Motor neuron (in vitro differentiated cells): ENCODE results near the gene FAHD1. TPM values are rescaled to one million over a fixed set of nuclear protein-coding genes. Genes with fewer than 3 reads are reported as not detected.

ENCODE experiments used
- ATAC-seq, 8 experiments: fragments of 200-7000 bp; cut with Tn5 transposase; replicated peaks in 6 of 8; 2 replicates each; pipeline ENCODE4 v1.8.0; 2021; ENCODE audit warnings: mild to moderate bottlenecking in 8 of 8, moderate library complexity in 8 of 8
- H3K27ac ChIP-seq, 2 donors: fragments of 250-450 bp; sonication (Bioruptor Pico); 2 replicates each; pipeline ENCODE4 v1.9.0; 2021; ENCODE audit warnings: antibody characterized with exemption in 2 of 2, mild to moderate bottlenecking in 2 of 2, moderate library complexity in 1 of 2
- H3K4me1 ChIP-seq, 2 donors: fragments of 250-450 bp; sonication (Bioruptor Pico); replicated peaks in 1 of 2; 2 replicates each; pipeline ENCODE4 v1.6.1; 2021; ENCODE audit warnings: antibody characterized with exemption in 2 of 2, mild to moderate bottlenecking in 2 of 2, moderate library complexity in 1 of 2
- H3K4me3 ChIP-seq, 5 donors: fragments of 250-450 bp; sonication (Bioruptor Pico); 2 replicates each; pipeline ENCODE4 v1.9.0; 2021; ENCODE audit warnings: antibody characterized with exemption in 5 of 5, mild to moderate bottlenecking in 5 of 5, moderate library complexity in 4 of 5
- WGBS, 10 experiments: fragments of 450-650 bp; shearing (Covaris generic); methylation state at CpG; one replicate each; pipeline ENCODE4 v1.0.0; 2022; 5-methylcytosine and 5-hydroxymethylcytosine counted together
- in situ Hi-C, 9 experiments: fragments of 400-800 bp; cut with MboI; loops; one replicate each; pipeline ENCODE4 v1.15.0; 2021; ENCODE audit warnings: low sequenced_read_pairs in 9 of 9, low pct_unique_long_range_greater_than_20kb in 2 of 9; ENCODE audit not compliant: unreplicated experiment in 9 of 9
- total RNA-seq, 8 experiments: library from RNA; unstranded; fragments of 300-600 nt; gene quantifications; 2 replicates each; pipeline versions ENCODE4 v1.2.3 to v1.2.4, GENCODE V29; 2022

The FAHD1 gene
- total RNA-seq, 8 experiments from 2014 or later: 25.1 to 62.0 (median 30.8) TPM

- ATAC-seq: peak in 6 of 8 experiments; percentile 38 to 100 (median 82)
- no peaks in the 10 kb centered on the region for H3K4me1 ChIP-seq
- H3K4me3 ChIP-seq: no peak overlapping the region
- no peak overlapping the region for H3K27ac ChIP-seq
- in situ Hi-C loops: no loop called here
- WGBS, 10 experiments: 0 to 69% (median 42%) methylated on average over 2 to 11 of the region's 17 CpGs; no CpG with 5 or more reads in 1 of the 10 experiments
These were observed 14.3 kb upstream of the FAHD1 start for GRCh38 chr16:1812732-1813163.

- in situ Hi-C loops: no loop called here
- Histone ChIP-seq H3K27ac (no peak overlapping the region), H3K4me1 (no peaks in the 10 kb centered on the region), H3K4me3 (no peak overlapping the region)
- WGBS, 10 experiments: 83 to 96% (median 94%) methylated on average over 3 to 8 of the region's 11 CpGs; no CpG with 5 or more reads in 4 of the 10 experiments
- ATAC-seq: no peak
These were observed 11.5 kb upstream of the FAHD1 start for GRCh38 chr16:1815461-1815860.

- H3K27ac ChIP-seq: no peak overlapping the region
- peak in 2 of 8 experiments; percentile 11 to 13 for ATAC-seq
- in situ Hi-C loops: no loop called here
- no peak overlapping the region for H3K4me3 ChIP-seq
- H3K4me1 ChIP-seq: no peaks in the 10 kb centered on the region
- WGBS, 10 experiments: 81 to 100% (median 91%) methylated on average over 1 to 16 of the region's 40 CpGs; no CpG with 5 or more reads in 6 of the 10 experiments
These were observed 10.4 kb upstream of the FAHD1 start for GRCh38 chr16:1816396-1817275.

- 93 to 100% methylated on average over 1 to 6 of the region's 9 CpGs; no CpG with 5 or more reads in 8 of the 10 experiments for WGBS, 10 experiments
- in situ Hi-C loops: no loop called here
These were observed 9.8 kb upstream of the FAHD1 start for GRCh38 chr16:1817276-1817589.

GRCh38 chr16:1817716-1818115 is 9.3 kb upstream of the FAHD1 start:
- in situ Hi-C loops: no loop called here
- WGBS, 10 experiments: 80% methylated on average over 4 of the region's 17 CpGs; no CpG with 5 or more reads in 9 of the 10 experiments

More at GRCh38 chr16:1817276-1817589, 9.8 kb upstream of the FAHD1 start:
- no peaks in the 10 kb centered on the region for H3K4me1 ChIP-seq
- ATAC-seq: peak in 1 of 8 experiments; percentile 2
- H3K4me3 ChIP-seq: no peak overlapping the region
- H3K27ac ChIP-seq: no peak overlapping the region

GRCh38 chr16:1818204-1818872 is 8.7 kb upstream of the FAHD1 start:
- peak in 3 of 8 experiments; percentile 21 to 26 (median 22) for ATAC-seq
- no peak overlapping the region for H3K4me3 ChIP-seq
- 80 to 100% (median 100%) methylated on average over 1 to 11 of the region's 27 CpGs; no CpG with 5 or more reads in 7 of the 10 experiments for WGBS, 10 experiments
- in situ Hi-C loops: no loop called here
- H3K4me1 ChIP-seq: no peaks in the 10 kb centered on the region
- H3K27ac ChIP-seq: no peak overlapping the region

More at GRCh38 chr16:1817716-1818115, 9.3 kb upstream of the FAHD1 start:
- Histone ChIP-seq H3K27ac (no peak overlapping the region), H3K4me3 (no peak overlapping the region), H3K4me1 (no peaks in the 10 kb centered on the region)
- peak in 3 of 8 experiments; percentile 6 to 14 (median 13) for ATAC-seq

- in situ Hi-C loops: no loop called here
- H3K4me3 ChIP-seq: no peak overlapping the region
These were observed 8.0 kb upstream of the FAHD1 start for GRCh38 chr16:1818873-1819525.

GRCh38 chr16:1819611-1820010 is 7.4 kb upstream of the FAHD1 start:
- WGBS, 10 experiments: 51 to 100% (median 95%) methylated on average over 1 to 6 of the region's 15 CpGs; no CpG with 5 or more reads in 5 of the 10 experiments
- Histone ChIP-seq H3K4me1 (no peaks in the 10 kb centered on the region), H3K27ac (no peak overlapping the region), H3K4me3 (no peak overlapping the region)
- in situ Hi-C loops: no loop called here
- ATAC-seq: no peak

More at GRCh38 chr16:1818873-1819525, 8.0 kb upstream of the FAHD1 start:
- Histone ChIP-seq H3K27ac (no peak overlapping the region), H3K4me1 (no peaks in the 10 kb centered on the region)
- ATAC-seq: peak in 2 of 8 experiments; percentile 2
- 80 to 100% (median 90%) methylated on average over 1 to 5 of the region's 35 CpGs; no CpG with 5 or more reads in 5 of the 10 experiments for WGBS, 10 experiments

GRCh38 chr16:1820096-1820945 is 6.7 kb upstream of the FAHD1 start:
- Histone ChIP-seq H3K27ac (no peak overlapping the region), H3K4me1 (peaks cover under 1 to 3% of the 10 kb centered on the region in 2 donors), H3K4me3 (no peak overlapping the region)
- in situ Hi-C loops: no loop called here
- 51 to 100% (median 91%) methylated on average over 2 to 7 of the region's 25 CpGs; no CpG with 5 or more reads in 6 of the 10 experiments for WGBS, 10 experiments
- no peak for ATAC-seq

GRCh38 chr16:1820946-1821290 is 6.1 kb upstream of the FAHD1 start:
- Histone ChIP-seq H3K4me3 (no peak overlapping the region), H3K4me1 (peaks cover 6 to 9% of the 10 kb centered on the region in 2 donors), H3K27ac (no peak overlapping the region)
- no peak for ATAC-seq
- WGBS, 10 experiments: 90 to 100% methylated on average over 2 of the region's 12 CpGs; no CpG with 5 or more reads in 8 of the 10 experiments
- in situ Hi-C loops: no loop called here

- Histone ChIP-seq H3K4me3 (no peak overlapping the region), H3K27ac (no peak overlapping the region), H3K4me1 (peaks cover 6 to 9% of the 10 kb centered on the region in 2 donors)
- in situ Hi-C loops: no loop called here
- no peak for ATAC-seq
- WGBS, 10 experiments: 69 to 100% (median 82%) methylated on average over 1 to 13 of the region's 24 CpGs; no CpG with 5 or more reads in 3 of the 10 experiments
These were observed 5.0 kb upstream of the FAHD1 start for GRCh38 chr16:1821861-1822611.
